Hepatocyte (in vitro differentiated cells): ENCODE results near the gene TMOD1.

Experiments
- CTCF ChIP-seq: fragments of 200-600 bp; sonication (generic); IDR thresholded peaks from 2 replicates; pipeline ENCODE4 v1.5.1; 2016; ENCODE audit warnings: antibody characterized with exemption, mild to moderate bottlenecking; ENCODE audit not compliant: poor library complexity
- EZH2 ChIP-seq: fragments of 200-600 bp; sonication (generic); IDR thresholded peaks from 2 replicates; pipeline ENCODE4 v1.6.1; 2016; ENCODE audit warnings: antibody characterized with exemption, mild to moderate bottlenecking, borderline replicate concordance

GRCh38 chr9:97596906-97597305 is 95.4 kb downstream of the TMOD1 start:
- TF ChIP-seq EZH2 (no peak), CTCF (no peak)
